Loucy (cell line): ENCODE measurements around the gene PTPRK.

Source experiments
- H2AFZ ChIP-seq: fragments of 200-600 bp; sonication (generic); 2 replicates; pipeline ENCODE4 v1.6.0; 2016; ENCODE audit warnings: antibody characterized with exemption, mild to moderate bottlenecking, low read length, moderate library complexity
- H3F3A ChIP-seq: fragments of 200-600 bp; 2 replicates; pipeline ENCODE4 v1.6.0; 2016; ENCODE audit warnings: antibody characterized with exemption, low read depth, mild to moderate bottlenecking
- H3K27me3 ChIP-seq: fragments of 200-600 bp; sonication (generic); 2 replicates; pipeline ENCODE4 v1.6.1; 2014; ENCODE audit warnings: low read length, mild to moderate bottlenecking; ENCODE audit not compliant: insufficient read depth, poor library complexity, severe bottlenecking
- H3K36me3 ChIP-seq: fragments of 200-600 bp; sonication (generic); 2 replicates; pipeline ENCODE4 v1.6.1; 2016; ENCODE audit warnings: low read length; ENCODE audit not compliant: insufficient read depth
- H3K4me1 ChIP-seq: fragments of 200-600 bp; sonication (generic); 2 replicates; pipeline ENCODE4 v1.5.1; 2014; ENCODE audit warnings: low read length, mild to moderate bottlenecking; ENCODE audit not compliant: insufficient read depth, poor library complexity, severe bottlenecking
- H3K4me2 ChIP-seq: fragments of 200-600 bp; sonication (generic); 2 replicates; pipeline ENCODE4 v1.6.0; 2014; ENCODE audit warnings: antibody characterized with exemption, low read length, low read depth, mild to moderate bottlenecking; ENCODE audit not compliant: poor library complexity, severe bottlenecking
- H3K4me3 ChIP-seq: fragments of 200-600 bp; sonication (generic); 2 replicates; pipeline ENCODE4 v1.5.1; 2014; ENCODE audit warnings: low read length, mild to moderate bottlenecking, mixed read lengths; ENCODE audit not compliant: poor library complexity, severe bottlenecking
- H3K79me2 ChIP-seq: fragments of 200-600 bp; sonication (generic); 2 replicates; pipeline ENCODE4 v1.6.1; 2014; ENCODE audit warnings: low read length; ENCODE audit not compliant: insufficient read depth
- H3K9ac ChIP-seq: fragments of 200-600 bp; sonication (generic); 2 replicates; pipeline ENCODE4 v1.6.0; 2014; ENCODE audit warnings: mild to moderate bottlenecking, low read depth, low read length, moderate library complexity; ENCODE audit not compliant: poor library complexity, severe bottlenecking
- H3K9me2 ChIP-seq: fragments of 200-600 bp; sonication (generic); replicated peaks from 2 replicates; pipeline ENCODE4 v1.6.1; 2016; ENCODE audit warnings: low read depth, low read length, mixed read lengths
- H3K9me3 ChIP-seq: fragments of 200-600 bp; sonication (generic); 2 replicates; pipeline ENCODE4 v1.6.1; 2014; ENCODE audit warnings: mild to moderate bottlenecking, antibody characterized with exemption, low read length, low read depth; ENCODE audit not compliant: insufficient read depth
- H4K20me1 ChIP-seq: fragments of 200-600 bp; sonication (generic); 2 replicates; pipeline ENCODE4 v1.6.0; 2014; ENCODE audit warnings: antibody characterized with exemption, low read length, mild to moderate bottlenecking; ENCODE audit not compliant: insufficient read depth, poor library complexity, severe bottlenecking
- EZH2phosphoT487 ChIP-seq: fragments of 200-600 bp; IDR thresholded peaks from 2 replicates; pipeline ENCODE4 v1.6.1; 2018; ENCODE audit warnings: antibody characterized with exemption, mild to moderate bottlenecking, moderate library complexity, borderline replicate concordance
- TF ChIP-seq, protein P1 (sequence below): fragments of 200-600 bp; sonication (generic); conservative IDR thresholded peaks from 2 replicates; pipeline ENCODE4 v1.5.1; 2014; ENCODE audit warnings: mild to moderate bottlenecking, antibody characterized with exemption, low read length

Gene PTPRK

DNA sequence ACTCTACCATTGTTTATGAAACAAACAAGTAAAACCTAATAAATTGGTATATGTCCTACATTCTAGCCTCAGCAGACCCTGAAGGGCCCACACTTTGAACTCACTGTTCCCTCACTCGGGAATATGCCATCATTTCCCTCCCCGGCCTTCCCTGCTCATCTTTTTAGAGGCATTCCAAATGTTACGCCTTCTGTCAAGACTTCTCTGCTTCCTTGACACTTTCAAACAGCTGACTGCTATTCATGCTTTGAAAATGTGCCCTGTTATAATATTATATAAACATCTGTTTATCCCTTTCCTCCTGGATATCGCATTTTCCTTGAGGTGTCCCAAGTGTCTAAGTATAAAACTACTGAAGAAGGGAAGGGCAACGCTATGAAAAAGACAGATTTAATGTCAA is 370.0 kb downstream of the PTPRK start:
- Histone ChIP-seq H3K9ac (no peak overlapping the region), H3K4me2 (no peak overlapping the region), H2AFZ (no peak overlapping the region), H3K9me3 (no peaks in the 10 kb centered on the region), H3K4me3 (no peak overlapping the region), H3K79me2 (no peaks in the 10 kb centered on the region), H3K9me2 (no peaks in the 10 kb centered on the region), H4K20me1 (no peaks in the 10 kb centered on the region), H3K27me3 (no peaks in the 10 kb centered on the region), H3F3A (no peaks in the 10 kb centered on the region), H3K36me3 (no peaks in the 10 kb centered on the region), H3K4me1 (no peaks in the 10 kb centered on the region)
- TF ChIP-seq, protein P1, sequence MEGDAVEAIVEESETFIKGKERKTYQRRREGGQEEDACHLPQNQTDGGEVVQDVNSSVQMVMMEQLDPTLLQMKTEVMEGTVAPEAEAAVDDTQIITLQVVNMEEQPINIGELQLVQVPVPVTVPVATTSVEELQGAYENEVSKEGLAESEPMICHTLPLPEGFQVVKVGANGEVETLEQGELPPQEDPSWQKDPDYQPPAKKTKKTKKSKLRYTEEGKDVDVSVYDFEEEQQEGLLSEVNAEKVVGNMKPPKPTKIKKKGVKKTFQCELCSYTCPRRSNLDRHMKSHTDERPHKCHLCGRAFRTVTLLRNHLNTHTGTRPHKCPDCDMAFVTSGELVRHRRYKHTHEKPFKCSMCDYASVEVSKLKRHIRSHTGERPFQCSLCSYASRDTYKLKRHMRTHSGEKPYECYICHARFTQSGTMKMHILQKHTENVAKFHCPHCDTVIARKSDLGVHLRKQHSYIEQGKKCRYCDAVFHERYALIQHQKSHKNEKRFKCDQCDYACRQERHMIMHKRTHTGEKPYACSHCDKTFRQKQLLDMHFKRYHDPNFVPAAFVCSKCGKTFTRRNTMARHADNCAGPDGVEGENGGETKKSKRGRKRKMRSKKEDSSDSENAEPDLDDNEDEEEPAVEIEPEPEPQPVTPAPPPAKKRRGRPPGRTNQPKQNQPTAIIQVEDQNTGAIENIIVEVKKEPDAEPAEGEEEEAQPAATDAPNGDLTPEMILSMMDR = no peak
- no peak for TF ChIP-seq EZH2phosphoT487

DNA sequence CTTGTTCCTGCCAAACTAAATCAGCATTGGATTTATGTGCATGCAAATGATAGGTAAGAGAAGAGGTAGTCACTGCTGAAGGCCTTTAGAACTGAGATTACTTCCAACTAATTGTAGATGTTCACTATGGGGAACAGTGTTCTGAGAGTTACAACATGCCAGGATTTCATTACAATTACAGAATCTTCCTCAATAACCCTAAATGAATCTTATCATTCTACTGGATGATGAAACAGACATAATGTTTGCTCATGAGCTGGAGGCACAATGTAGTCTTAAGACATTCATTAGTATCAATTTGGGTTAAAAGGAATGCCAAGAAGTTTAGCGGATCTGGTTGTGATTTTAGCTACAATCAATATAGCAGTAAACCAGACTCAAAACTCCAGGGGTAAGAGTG is 370.6 kb downstream of the PTPRK start:
- H3K4me2 ChIP-seq = no peak overlapping the region

GRCh38 chr6:128144320-128144719 is 376.1 kb downstream of the PTPRK start:
- peaks cover 19% of the 10 kb centered on the region for H3K4me1 ChIP-seq
- H3K4me2 ChIP-seq = no peak overlapping the region
- no peaks in the 10 kb centered on the region for H3K9me3 ChIP-seq
- H3K79me2 ChIP-seq = no peaks in the 10 kb centered on the region
- H3K9ac ChIP-seq = no peak overlapping the region
- H3K9me2 ChIP-seq = no peaks in the 10 kb centered on the region
- no peak for TF ChIP-seq EZH2phosphoT487
- TF ChIP-seq, protein P1 = no peak
- no peak overlapping the region for H3K4me3 ChIP-seq
- H3K36me3 ChIP-seq = no peaks in the 10 kb centered on the region
- H3F3A ChIP-seq = no peaks in the 10 kb centered on the region
- H2AFZ ChIP-seq = no peak overlapping the region
- H3K27me3 ChIP-seq = no peaks in the 10 kb centered on the region
- H4K20me1 ChIP-seq = no peaks in the 10 kb centered on the region

More for the DNA sequence above, 370.6 kb downstream of the PTPRK start:
- Histone ChIP-seq H3K9me2 (no peaks in the 10 kb centered on the region), H3K4me1 (peaks cover 4% of the 10 kb centered on the region), H3K79me2 (no peaks in the 10 kb centered on the region), H3F3A (no peaks in the 10 kb centered on the region), H3K4me3 (no peak overlapping the region), H3K27me3 (no peaks in the 10 kb centered on the region), H3K36me3 (no peaks in the 10 kb centered on the region), H3K9me3 (no peaks in the 10 kb centered on the region), H4K20me1 (no peaks in the 10 kb centered on the region), H3K9ac (no peak overlapping the region), H2AFZ (no peak overlapping the region)
- TF ChIP-seq, protein P1 = no peak
- no peak for TF ChIP-seq EZH2phosphoT487
